Measurements from ENCODE around the gene CTNNA2.

Gene CTNNA2

DNA sequence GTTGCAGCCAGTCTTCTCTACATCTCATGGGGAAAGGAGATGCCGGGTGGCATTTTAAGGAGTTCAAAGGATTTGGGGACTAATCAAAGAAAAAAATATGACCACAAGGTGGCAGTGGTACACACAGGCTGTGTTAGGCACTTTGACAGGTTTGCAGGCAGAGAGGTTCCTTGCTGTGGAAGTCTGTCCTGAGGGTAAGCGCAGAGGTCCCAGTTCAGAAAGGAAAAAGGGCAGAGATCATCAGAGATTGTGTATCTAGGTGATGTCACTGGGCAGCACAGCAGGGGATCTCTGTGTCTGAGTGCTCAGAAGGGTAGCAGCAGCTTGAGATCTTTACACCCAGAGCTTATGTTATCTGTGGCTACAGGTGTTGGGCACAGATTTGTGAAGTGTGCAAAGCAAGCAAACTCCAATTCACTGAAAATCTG, 560.3 kb downstream of the CTNNA2 start (continued):
- TF ChIP-seq, protein P1, sequence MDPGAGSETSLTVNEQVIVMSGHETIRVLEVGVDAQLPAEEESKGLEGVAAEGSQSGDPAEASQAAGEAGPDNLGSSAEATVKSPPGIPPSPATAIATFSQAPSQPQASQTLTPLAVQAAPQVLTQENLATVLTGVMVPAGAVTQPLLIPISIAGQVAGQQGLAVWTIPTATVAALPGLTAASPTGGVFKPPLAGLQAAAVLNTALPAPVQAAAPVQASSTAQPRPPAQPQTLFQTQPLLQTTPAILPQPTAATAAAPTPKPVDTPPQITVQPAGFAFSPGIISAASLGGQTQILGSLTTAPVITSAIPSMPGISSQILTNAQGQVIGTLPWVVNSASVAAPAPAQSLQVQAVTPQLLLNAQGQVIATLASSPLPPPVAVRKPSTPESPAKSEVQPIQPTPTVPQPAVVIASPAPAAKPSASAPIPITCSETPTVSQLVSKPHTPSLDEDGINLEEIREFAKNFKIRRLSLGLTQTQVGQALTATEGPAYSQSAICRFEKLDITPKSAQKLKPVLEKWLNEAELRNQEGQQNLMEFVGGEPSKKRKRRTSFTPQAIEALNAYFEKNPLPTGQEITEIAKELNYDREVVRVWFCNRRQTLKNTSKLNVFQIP (CRISPR knock-in tag; IDR thresholded peaks at IDR 0.05; ENCODE audit: borderline replicate concordance, low read depth) = no peak
- TF ChIP-seq, protein P2, sequence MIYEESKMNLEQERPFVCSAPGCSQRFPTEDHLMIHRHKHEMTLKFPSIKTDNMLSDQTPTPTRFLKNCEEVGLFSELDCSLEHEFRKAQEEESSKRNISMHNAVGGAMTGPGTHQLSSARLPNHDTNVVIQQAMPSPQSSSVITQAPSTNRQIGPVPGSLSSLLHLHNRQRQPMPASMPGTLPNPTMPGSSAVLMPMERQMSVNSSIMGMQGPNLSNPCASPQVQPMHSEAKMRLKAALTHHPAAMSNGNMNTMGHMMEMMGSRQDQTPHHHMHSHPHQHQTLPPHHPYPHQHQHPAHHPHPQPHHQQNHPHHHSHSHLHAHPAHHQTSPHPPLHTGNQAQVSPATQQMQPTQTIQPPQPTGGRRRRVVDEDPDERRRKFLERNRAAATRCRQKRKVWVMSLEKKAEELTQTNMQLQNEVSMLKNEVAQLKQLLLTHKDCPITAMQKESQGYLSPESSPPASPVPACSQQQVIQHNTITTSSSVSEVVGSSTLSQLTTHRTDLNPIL (CRISPR knock-in tag; IDR thresholded peaks at IDR 0.05; ENCODE audit: low read depth) = no peak
- TF ChIP-seq SNAI2 (CRISPR knock-in tag; IDR thresholded peaks at IDR 0.05) (no peak), CSDC2 (CRISPR knock-in tag; IDR thresholded peaks at IDR 0.05) (no peak), ZNF8 (CRISPR knock-in tag; IDR thresholded peaks at IDR 0.05) (no peak)

DNA sequence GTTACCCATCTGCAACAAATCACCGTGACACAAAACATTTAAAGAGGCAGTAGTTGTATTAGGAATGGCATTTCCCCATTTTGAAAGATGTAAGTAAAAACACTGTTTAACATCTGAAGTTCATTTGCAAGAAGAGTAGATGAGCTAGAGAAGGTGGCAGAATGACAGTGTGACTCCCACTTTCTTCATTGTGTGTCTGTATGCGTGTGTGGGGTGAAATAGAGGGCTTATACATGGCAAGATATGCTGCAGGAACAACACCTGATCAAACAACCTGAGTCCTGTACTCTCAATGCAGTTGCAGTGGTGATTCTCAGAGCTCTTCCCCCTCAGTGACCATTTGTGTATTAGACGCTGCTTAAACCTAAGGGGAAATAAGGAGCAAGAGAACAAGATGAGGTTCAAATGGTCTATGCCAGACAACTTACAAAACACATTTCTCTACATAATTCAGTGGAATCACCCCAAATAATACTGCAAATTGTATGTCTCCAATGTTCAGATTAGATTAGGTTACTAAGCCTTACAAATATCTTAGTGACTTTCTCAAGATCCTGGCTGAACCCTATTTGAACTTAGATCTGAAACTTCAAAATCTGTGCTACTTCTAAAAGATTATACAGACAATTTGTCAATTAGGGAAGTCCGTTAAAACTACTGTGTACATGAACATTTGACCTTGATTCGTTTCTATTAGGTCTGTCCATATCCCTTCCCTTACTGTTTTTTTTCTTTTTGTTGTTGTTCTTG, 561.6 kb downstream of the CTNNA2 start:
- TF ChIP-seq, protein P3, sequence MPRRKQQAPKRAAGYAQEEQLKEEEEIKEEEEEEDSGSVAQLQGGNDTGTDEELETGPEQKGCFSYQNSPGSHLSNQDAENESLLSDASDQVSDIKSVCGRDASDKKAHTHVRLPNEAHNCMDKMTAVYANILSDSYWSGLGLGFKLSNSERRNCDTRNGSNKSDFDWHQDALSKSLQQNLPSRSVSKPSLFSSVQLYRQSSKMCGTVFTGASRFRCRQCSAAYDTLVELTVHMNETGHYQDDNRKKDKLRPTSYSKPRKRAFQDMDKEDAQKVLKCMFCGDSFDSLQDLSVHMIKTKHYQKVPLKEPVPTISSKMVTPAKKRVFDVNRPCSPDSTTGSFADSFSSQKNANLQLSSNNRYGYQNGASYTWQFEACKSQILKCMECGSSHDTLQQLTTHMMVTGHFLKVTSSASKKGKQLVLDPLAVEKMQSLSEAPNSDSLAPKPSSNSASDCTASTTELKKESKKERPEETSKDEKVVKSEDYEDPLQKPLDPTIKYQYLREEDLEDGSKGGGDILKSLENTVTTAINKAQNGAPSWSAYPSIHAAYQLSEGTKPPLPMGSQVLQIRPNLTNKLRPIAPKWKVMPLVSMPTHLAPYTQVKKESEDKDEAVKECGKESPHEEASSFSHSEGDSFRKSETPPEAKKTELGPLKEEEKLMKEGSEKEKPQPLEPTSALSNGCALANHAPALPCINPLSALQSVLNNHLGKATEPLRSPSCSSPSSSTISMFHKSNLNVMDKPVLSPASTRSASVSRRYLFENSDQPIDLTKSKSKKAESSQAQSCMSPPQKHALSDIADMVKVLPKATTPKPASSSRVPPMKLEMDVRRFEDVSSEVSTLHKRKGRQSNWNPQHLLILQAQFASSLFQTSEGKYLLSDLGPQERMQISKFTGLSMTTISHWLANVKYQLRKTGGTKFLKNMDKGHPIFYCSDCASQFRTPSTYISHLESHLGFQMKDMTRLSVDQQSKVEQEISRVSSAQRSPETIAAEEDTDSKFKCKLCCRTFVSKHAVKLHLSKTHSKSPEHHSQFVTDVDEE (CRISPR knock-in tag; IDR thresholded peaks at IDR 0.05) = no peak
- TF ChIP-seq BACH2 (CRISPR knock-in tag; IDR thresholded peaks at IDR 0.05; ENCODE audit: borderline replicate concordance) = no peak
- TF ChIP-seq, protein P4, sequence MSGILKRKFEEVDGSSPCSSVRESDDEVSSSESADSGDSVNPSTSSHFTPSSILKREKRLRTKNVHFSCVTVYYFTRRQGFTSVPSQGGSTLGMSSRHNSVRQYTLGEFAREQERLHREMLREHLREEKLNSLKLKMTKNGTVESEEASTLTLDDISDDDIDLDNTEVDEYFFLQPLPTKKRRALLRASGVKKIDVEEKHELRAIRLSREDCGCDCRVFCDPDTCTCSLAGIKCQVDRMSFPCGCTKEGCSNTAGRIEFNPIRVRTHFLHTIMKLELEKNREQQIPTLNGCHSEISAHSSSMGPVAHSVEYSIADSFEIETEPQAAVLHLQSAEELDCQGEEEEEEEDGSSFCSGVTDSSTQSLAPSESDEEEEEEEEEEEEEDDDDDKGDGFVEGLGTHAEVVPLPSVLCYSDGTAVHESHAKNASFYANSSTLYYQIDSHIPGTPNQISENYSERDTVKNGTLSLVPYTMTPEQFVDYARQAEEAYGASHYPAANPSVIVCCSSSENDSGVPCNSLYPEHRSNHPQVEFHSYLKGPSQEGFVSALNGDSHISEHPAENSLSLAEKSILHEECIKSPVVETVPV (CRISPR knock-in tag; IDR thresholded peaks at IDR 0.05) = no peak
- no peak for TF ChIP-seq RARB (CRISPR knock-in tag; IDR thresholded peaks at IDR 0.05)
- no peak for TF ChIP-seq ARNTL (CRISPR knock-in tag; IDR thresholded peaks at IDR 0.05; ENCODE audit: borderline replicate concordance, low read depth)
- no peak for TF ChIP-seq PPARA (CRISPR knock-in tag; IDR thresholded peaks at IDR 0.05; ENCODE audit: borderline replicate concordance)
- TF ChIP-seq OSR1 (CRISPR knock-in tag; IDR thresholded peaks at IDR 0.05) = no peak
- no peak for TF ChIP-seq ZFP3 (CRISPR knock-in tag; IDR thresholded peaks at IDR 0.05)
- TF ChIP-seq, protein P5, sequence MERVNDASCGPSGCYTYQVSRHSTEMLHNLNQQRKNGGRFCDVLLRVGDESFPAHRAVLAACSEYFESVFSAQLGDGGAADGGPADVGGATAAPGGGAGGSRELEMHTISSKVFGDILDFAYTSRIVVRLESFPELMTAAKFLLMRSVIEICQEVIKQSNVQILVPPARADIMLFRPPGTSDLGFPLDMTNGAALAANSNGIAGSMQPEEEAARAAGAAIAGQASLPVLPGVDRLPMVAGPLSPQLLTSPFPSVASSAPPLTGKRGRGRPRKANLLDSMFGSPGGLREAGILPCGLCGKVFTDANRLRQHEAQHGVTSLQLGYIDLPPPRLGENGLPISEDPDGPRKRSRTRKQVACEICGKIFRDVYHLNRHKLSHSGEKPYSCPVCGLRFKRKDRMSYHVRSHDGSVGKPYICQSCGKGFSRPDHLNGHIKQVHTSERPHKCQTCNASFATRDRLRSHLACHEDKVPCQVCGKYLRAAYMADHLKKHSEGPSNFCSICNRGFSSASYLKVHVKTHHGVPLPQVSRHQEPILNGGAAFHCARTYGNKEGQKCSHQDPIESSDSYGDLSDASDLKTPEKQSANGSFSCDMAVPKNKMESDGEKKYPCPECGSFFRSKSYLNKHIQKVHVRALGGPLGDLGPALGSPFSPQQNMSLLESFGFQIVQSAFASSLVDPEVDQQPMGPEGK (CRISPR knock-in tag; IDR thresholded peaks at IDR 0.05; ENCODE audit: borderline replicate concordance) = no peak
- TF ChIP-seq TOX (CRISPR knock-in tag; IDR thresholded peaks at IDR 0.05; ENCODE audit: borderline replicate concordance) = no peak
- no peak for TF ChIP-seq GLIS3 (CRISPR knock-in tag; IDR thresholded peaks at IDR 0.05)
- TF ChIP-seq ZFP30 (CRISPR knock-in tag; IDR thresholded peaks at IDR 0.05) = no peak
- TF ChIP-seq ZNF565 (CRISPR knock-in tag; conservative IDR thresholded peaks at IDR 0.05; ENCODE audit: low read depth) = no peak
- no peak for TF ChIP-seq SNAI2 (CRISPR knock-in tag; IDR thresholded peaks at IDR 0.05)
- no peak for TF ChIP-seq ESRRG (CRISPR knock-in tag; IDR thresholded peaks at IDR 0.05)
- no peak for TF ChIP-seq ZNF8 (CRISPR knock-in tag; IDR thresholded peaks at IDR 0.05)
- no peak for TF ChIP-seq CSDC2 (CRISPR knock-in tag; IDR thresholded peaks at IDR 0.05)
- TF ChIP-seq, protein P2 (CRISPR knock-in tag; IDR thresholded peaks at IDR 0.05; ENCODE audit: low read depth) = no peak
- no peak for TF ChIP-seq TCF4 (CRISPR knock-in tag; IDR thresholded peaks at IDR 0.05; ENCODE audit: borderline replicate concordance)
- ATAC-seq = no peak
